ENCODE measurements around the gene AQR. TPM values are rescaled to one million over a fixed set of nuclear protein-coding genes. Genes with fewer than 3 reads are reported as not detected.
A peak's percentile ranks its signal among the peaks of the same experiment; 100 is the strongest.

AQR gene
- total and polyA plus RNA-seq, 2 donors from 2014 or later, result 14.2 to 30.9 TPM

DNA sequence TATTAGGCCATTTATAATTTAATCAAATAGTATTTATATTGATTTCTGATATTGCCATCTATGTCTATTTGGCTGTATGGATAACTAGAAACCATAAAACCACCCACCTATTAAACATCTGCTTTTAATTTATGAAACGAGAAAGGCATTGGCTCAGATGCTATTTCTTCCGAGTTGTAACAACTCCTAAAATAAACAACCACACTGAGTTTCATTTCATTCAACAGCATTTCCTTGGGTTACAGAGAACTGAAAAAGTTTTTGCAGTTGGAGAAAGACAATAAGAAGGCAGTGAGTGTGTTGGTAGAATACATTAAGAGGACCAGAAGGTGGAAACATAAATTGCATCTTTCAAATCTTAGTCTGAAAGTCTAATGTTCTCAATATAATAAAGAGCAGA is 79.1 kb downstream of the AQR start:
- no peak overlapping the region for H3K4me3 ChIP-seq (ENCODE audit: low read length in 3 of 3)
- intact Hi-C loops (cut with DNase I), result no loop called here
- H3K9me3 ChIP-seq (ENCODE audit: control insufficient read depth in 2 of 3, insufficient read depth in 1 of 3, low read length in 3 of 3), result peaks cover 0 to 6% (median 2%) of the 10 kb centered on the region in 3 donors
- DNase-seq, result no peak
- H3K4me1 ChIP-seq (ENCODE audit: control insufficient read depth in 2 of 3, insufficient read depth in 2 of 3, low read depth in 1 of 3, low read length in 3 of 3), result no peaks in the 10 kb centered on the region
- no peak overlapping the region for H3K27ac ChIP-seq (ENCODE audit: low read depth in 2 of 2, low read length in 2 of 2)
- H3K36me3 ChIP-seq (ENCODE audit: control insufficient read depth in 2 of 3, insufficient read depth in 3 of 3, low read length in 3 of 3), result peaks cover 13 to 19% (median 13%) of the 10 kb centered on the region in 3 donors
- no peaks in the 10 kb centered on the region for H3K27me3 ChIP-seq (ENCODE audit: control insufficient read depth, insufficient read depth, low read length)
- no peak overlapping the region for H3K9ac ChIP-seq (ENCODE audit: low read length in 3 of 3)
- no peak for FAIRE-seq
- TF ChIP-seq, protein P1, sequence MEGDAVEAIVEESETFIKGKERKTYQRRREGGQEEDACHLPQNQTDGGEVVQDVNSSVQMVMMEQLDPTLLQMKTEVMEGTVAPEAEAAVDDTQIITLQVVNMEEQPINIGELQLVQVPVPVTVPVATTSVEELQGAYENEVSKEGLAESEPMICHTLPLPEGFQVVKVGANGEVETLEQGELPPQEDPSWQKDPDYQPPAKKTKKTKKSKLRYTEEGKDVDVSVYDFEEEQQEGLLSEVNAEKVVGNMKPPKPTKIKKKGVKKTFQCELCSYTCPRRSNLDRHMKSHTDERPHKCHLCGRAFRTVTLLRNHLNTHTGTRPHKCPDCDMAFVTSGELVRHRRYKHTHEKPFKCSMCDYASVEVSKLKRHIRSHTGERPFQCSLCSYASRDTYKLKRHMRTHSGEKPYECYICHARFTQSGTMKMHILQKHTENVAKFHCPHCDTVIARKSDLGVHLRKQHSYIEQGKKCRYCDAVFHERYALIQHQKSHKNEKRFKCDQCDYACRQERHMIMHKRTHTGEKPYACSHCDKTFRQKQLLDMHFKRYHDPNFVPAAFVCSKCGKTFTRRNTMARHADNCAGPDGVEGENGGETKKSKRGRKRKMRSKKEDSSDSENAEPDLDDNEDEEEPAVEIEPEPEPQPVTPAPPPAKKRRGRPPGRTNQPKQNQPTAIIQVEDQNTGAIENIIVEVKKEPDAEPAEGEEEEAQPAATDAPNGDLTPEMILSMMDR (IDR thresholded peaks at IDR 0.05; ENCODE audit: borderline replicate concordance, extremely low read depth, insufficient read depth), result no peak

DNA sequence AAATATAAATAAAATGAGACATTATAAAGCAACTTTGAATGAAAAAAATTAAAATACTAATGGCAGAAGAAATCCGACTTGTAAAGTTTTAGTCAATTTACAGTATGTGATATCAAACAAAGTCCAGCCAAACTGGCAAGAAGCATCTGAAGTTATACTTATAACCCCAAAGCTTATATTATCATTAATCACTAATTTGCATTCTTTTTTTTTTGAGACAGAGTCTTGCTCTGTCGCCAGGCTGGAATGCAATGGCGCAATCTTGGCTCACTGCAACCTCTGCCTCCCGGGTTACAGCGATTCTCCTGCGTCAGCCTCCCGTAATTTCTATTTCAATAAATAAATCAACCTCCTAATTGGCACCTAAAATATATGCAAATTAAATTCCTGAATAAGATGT is 80.1 kb downstream of the AQR start:
- H3K27ac ChIP-seq (ENCODE audit: low read depth in 2 of 2, low read length in 2 of 2), result no peak overlapping the region
- no peaks in the 10 kb centered on the region for H3K4me1 ChIP-seq (ENCODE audit: control insufficient read depth in 2 of 3, insufficient read depth in 2 of 3, low read depth in 1 of 3, low read length in 3 of 3)
- no peaks in the 10 kb centered on the region for H3K27me3 ChIP-seq (ENCODE audit: control insufficient read depth, insufficient read depth, low read length)
- TF ChIP-seq, protein P1 (IDR thresholded peaks at IDR 0.05; ENCODE audit: borderline replicate concordance, extremely low read depth, insufficient read depth), result no peak
- no peak overlapping the region for H3K4me3 ChIP-seq (ENCODE audit: low read length in 3 of 3)
- H3K9ac ChIP-seq (ENCODE audit: low read length in 3 of 3), result no peak overlapping the region
- no peak for FAIRE-seq
- intact Hi-C loops (cut with DNase I), result no loop called here
- H3K36me3 ChIP-seq (ENCODE audit: control insufficient read depth in 2 of 3, insufficient read depth in 3 of 3, low read length in 3 of 3), result peaks cover 13 to 25% (median 14%) of the 10 kb centered on the region in 3 donors
- H3K9me3 ChIP-seq (ENCODE audit: control insufficient read depth in 2 of 3, insufficient read depth in 1 of 3, low read length in 3 of 3), result peaks cover 0 to 6% (median 2%) of the 10 kb centered on the region in 3 donors
- DNase-seq, result no peak

DNA sequence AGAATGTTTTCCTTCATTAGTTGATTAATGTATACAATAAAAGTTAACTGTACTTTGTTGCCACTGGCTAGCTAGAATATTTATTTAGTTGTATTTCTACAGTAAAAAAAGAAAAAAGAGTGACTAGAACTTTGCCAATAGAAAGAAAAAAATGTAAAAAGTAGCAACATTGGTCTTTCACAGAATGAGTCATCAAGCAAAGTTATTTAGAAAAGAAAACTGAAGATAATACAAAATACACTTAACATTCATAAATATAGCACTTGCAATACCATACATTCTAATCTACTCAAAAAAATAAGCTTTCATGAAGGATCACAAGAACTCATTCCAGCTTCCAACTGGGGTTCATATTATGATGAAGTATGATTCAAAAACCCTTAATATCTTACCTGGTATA is 83.4 kb downstream of the AQR start:
- TF ChIP-seq, protein P1 (IDR thresholded peaks at IDR 0.05; ENCODE audit: borderline replicate concordance, extremely low read depth, insufficient read depth), result no peak

DNA sequence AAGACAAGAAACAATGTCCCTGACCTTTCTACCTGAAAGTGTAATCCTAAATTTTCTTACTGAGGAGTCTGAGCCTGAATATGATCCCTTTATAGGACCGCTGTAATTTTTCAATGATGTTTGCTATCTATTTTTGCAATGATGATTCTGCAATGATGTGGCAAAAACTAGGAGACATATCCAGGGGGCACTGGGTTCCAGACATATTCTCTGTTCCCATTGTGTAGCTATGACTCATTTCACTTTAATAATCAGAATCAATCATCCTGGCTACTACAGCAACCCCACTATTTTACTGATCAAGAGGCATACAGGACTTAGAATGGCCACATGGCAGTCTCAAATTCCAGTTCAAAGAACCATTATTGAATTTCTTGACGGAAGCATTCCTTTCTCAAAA is 85.9 kb downstream of the AQR start:
- Histone ChIP-seq H3K9me3 (ENCODE audit: control insufficient read depth in 2 of 3, insufficient read depth in 1 of 3, low read length in 3 of 3) (no peaks in the 10 kb centered on the region), H3K27me3 (ENCODE audit: control insufficient read depth, insufficient read depth, low read length) (no peaks in the 10 kb centered on the region), H3K4me3 (ENCODE audit: low read length in 3 of 3) (no peak overlapping the region), H3K27ac (ENCODE audit: low read depth in 2 of 2, low read length in 2 of 2) (no peak overlapping the region), H3K36me3 (ENCODE audit: control insufficient read depth in 2 of 3, insufficient read depth in 3 of 3, low read length in 3 of 3) (peaks cover 5 to 34% (median 9%) of the 10 kb centered on the region in 3 donors), H3K4me1 (ENCODE audit: control insufficient read depth in 2 of 3, insufficient read depth in 2 of 3, low read depth in 1 of 3, low read length in 3 of 3) (no peaks in the 10 kb centered on the region), H3K9ac (ENCODE audit: low read length in 3 of 3) (no peak overlapping the region)
- DNase-seq, result no peak
- TF ChIP-seq, protein P1 (IDR thresholded peaks at IDR 0.05; ENCODE audit: borderline replicate concordance, extremely low read depth, insufficient read depth), result no peak
- FAIRE-seq, result no peak
- intact Hi-C loops (cut with DNase I), result no loop called here

More for the DNA sequence above, 83.4 kb downstream of the AQR start:
- Histone ChIP-seq H3K9ac (ENCODE audit: low read length in 3 of 3) (no peak overlapping the region), H3K27ac (ENCODE audit: low read depth in 2 of 2, low read length in 2 of 2) (no peak overlapping the region), H3K36me3 (ENCODE audit: control insufficient read depth in 2 of 3, insufficient read depth in 3 of 3, low read length in 3 of 3) (peaks cover 5 to 24% (median 9%) of the 10 kb centered on the region in 3 donors), H3K4me3 (ENCODE audit: low read length in 3 of 3) (no peak overlapping the region), H3K9me3 (ENCODE audit: control insufficient read depth in 2 of 3, insufficient read depth in 1 of 3, low read length in 3 of 3) (no peaks in the 10 kb centered on the region), H3K4me1 (ENCODE audit: control insufficient read depth in 2 of 3, insufficient read depth in 2 of 3, low read depth in 1 of 3, low read length in 3 of 3) (no peaks in the 10 kb centered on the region), H3K27me3 (ENCODE audit: control insufficient read depth, insufficient read depth, low read length) (no peaks in the 10 kb centered on the region)
- DNase-seq (peak in 1 of 5 donors; percentile 4), FAIRE-seq (no peak)
- intact Hi-C loops (cut with DNase I), result no loop called here

Measured in kidney (tissue), 14 donors.